Measurements from ENCODE around the gene OTUD1. TPM values are rescaled to one million over a fixed set of nuclear protein-coding genes. Genes with fewer than 3 reads are reported as not detected.

Gene OTUD1, protein sequence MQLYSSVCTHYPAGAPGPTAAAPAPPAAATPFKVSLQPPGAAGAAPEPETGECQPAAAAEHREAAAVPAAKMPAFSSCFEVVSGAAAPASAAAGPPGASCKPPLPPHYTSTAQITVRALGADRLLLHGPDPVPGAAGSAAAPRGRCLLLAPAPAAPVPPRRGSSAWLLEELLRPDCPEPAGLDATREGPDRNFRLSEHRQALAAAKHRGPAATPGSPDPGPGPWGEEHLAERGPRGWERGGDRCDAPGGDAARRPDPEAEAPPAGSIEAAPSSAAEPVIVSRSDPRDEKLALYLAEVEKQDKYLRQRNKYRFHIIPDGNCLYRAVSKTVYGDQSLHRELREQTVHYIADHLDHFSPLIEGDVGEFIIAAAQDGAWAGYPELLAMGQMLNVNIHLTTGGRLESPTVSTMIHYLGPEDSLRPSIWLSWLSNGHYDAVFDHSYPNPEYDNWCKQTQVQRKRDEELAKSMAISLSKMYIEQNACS
- total RNA-seq = 1.8 and 2.4 TPM in 2 replicates

DNA sequence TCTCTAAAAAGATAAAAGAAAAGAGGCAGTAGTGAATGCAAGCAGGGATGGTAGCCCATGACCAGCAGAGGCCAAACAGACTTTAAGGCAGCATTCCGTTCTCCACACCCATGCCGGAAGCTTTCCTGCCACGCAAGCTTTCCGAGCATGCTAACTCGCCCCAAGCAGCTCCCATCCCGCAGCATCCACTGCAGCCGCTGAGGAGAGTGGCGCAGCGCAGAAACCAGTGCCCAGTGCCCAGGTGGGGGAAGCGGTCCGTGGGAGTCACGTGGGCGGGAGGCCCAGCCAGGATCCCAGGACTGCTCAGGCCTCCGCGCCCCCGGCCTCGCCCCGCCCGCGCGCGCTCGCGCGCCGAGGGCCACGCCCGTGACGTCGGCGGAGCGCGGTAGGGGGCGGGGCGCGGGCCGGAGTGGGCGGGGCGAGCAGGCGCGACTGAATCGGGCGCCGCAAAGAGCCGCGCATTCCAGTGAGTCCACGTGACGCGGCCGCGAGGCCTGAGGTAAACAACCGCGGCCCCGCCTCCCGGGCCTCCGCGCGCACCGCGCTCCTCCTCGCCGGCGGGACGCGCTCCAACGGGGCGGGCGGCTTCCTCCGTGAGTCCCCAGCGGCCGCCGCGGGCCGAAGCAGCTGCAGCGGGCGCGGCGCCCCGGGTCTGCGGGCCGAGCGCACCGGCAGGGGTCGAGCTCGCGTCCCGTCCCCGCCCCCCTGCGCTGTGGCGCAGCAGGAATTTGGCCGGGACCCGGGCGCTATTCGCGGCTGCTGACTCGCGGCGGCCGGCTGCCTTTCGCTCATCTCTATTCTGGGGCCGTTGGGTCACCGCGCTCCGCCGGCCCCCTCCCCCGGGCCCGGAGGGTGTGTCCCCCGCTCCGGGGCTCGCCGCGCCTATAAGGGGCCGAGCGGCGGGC lies at the start of gene OTUD1:
TSS of gene OTUD1 (plus strand) at position 529 of the 905 bp plus-strand sequence. CDS start 383 bp downstream, outside the sequence.

Other genes with a start within 250 kb of the OTUD1 start
- not detected in 2 replicates for gene PTF1A, start 246.8 kb upstream of the OTUD1 start, total RNA-seq
- under 0.01 TPM in 1 of 2 replicates, not detected in the other for gene C10orf67, start 94.3 kb upstream of the OTUD1 start, total RNA-seq

Measured in bronchus fibroblast of lung (primary cell).